Duodenal mucosa (tissue), 2 donors: ENCODE measurements around the gene PLD6.

Experiments used
- H3K27ac ChIP-seq: one replicate; pipeline ENCODE4 v1.7.0; 2013; ENCODE audit warnings: low read depth, low read length
- H3K27me3 ChIP-seq, 2 donors: one replicate each; pipeline ENCODE4 v1.7.0; 2013; ENCODE audit warnings: low read length in 2 of 2, control low read depth in 1 of 2; ENCODE audit not compliant: insufficient read depth in 2 of 2, control insufficient read depth in 1 of 2
- H3K36me3 ChIP-seq, 2 donors: one replicate each; pipeline ENCODE4 v1.7.0; 2013; ENCODE audit warnings: low read length in 2 of 2, control low read depth in 1 of 2; ENCODE audit not compliant: insufficient read depth in 2 of 2, control insufficient read depth in 1 of 2
- H3K4me1 ChIP-seq, 2 donors: one replicate each; pipeline ENCODE4 v1.7.0; 2013; ENCODE audit warnings: low read length in 2 of 2, control low read depth in 1 of 2; ENCODE audit not compliant: insufficient read depth in 2 of 2, control insufficient read depth in 1 of 2
- H3K4me3 ChIP-seq, 2 donors: one replicate each; pipeline ENCODE4 v1.7.0; 2013; ENCODE audit warnings: low read length in 2 of 2, low read depth in 1 of 2
- H3K9ac ChIP-seq, 2 donors: one replicate each; pipeline ENCODE4 v1.7.0; 2013; ENCODE audit warnings: low read length in 2 of 2, low read depth in 1 of 2
- H3K9me3 ChIP-seq, 2 donors: one replicate each; pipeline ENCODE4 v1.7.0; 2013; ENCODE audit warnings: low read length in 2 of 2, control low read depth in 1 of 2; ENCODE audit not compliant: control insufficient read depth in 1 of 2

PLD6 gene

GRCh38 chr17:17151962-17152361 is 54.2 kb downstream of the PLD6 start:
- Histone ChIP-seq H3K9ac (no peak overlapping the region), H3K4me1 (no peaks in the 10 kb centered on the region), H3K4me3 (no peak overlapping the region), H3K27ac (no peak overlapping the region), H3K27me3 (no peaks in the 10 kb centered on the region), H3K9me3 (no peaks in the 10 kb centered on the region), H3K36me3 (peaks cover 58 to 90% of the 10 kb centered on the region in 2 donors)

GRCh38 chr17:17151541-17151940 is 54.6 kb downstream of the PLD6 start:
- Histone ChIP-seq H3K27ac (no peak overlapping the region), H3K9ac (no peak overlapping the region), H3K4me3 (no peak overlapping the region), H3K9me3 (no peaks in the 10 kb centered on the region), H3K36me3 (peaks cover 58 to 90% of the 10 kb centered on the region in 2 donors), H3K27me3 (no peaks in the 10 kb centered on the region), H3K4me1 (no peaks in the 10 kb centered on the region)

- no peaks in the 10 kb centered on the region for H3K27me3 ChIP-seq
- peaks cover 58 to 90% of the 10 kb centered on the region in 2 donors for H3K36me3 ChIP-seq
- H3K9me3 ChIP-seq = no peaks in the 10 kb centered on the region
- H3K9ac ChIP-seq = no peak overlapping the region
- H3K4me3 ChIP-seq = no peak overlapping the region
- no peak overlapping the region for H3K27ac ChIP-seq
- H3K4me1 ChIP-seq = no peaks in the 10 kb centered on the region
Observed at GRCh38 chr17:17151055-17151454, 55.1 kb downstream of the PLD6 start.
